ENCODE results near the gene SLC17A9.

GRCh38 chr20:62953839-62954703, 1.6 kb downstream of the SLC17A9 start:
- TF ChIP-seq CTCF (IDR thresholded peaks at IDR 0.05): no peak
- TF ChIP-seq POLR2A (IDR thresholded peaks at IDR 0.05): peak in 1 of 4 donors; percentile 32

All from esophagus squamous epithelium (tissue), 4 donors.